DOHH2 (cell line): ENCODE measurements around the gene OR12D2.
"Not testable (repeated sequence)": the region's sequence is repeated elsewhere in the genome, so short reads cannot be mapped to it uniquely, and the experiment has no call there.

Experiments
- H3F3A ChIP-seq: fragments of 200-600 bp; sonication (generic), shearing (Covaris generic); 2 replicates; pipeline ENCODE4 v1.6.0; 2016; ENCODE audit warnings: antibody characterized with exemption, mild to moderate bottlenecking; ENCODE audit not compliant: control insufficient read depth, insufficient read depth
- H3K27ac ChIP-seq: fragments of 200-600 bp; sonication (generic); 2 replicates; pipeline ENCODE4 v1.5.1; 2014; ENCODE audit warnings: low read depth, mild to moderate bottlenecking, low read length, moderate library complexity
- H3K27me3 ChIP-seq: fragments of 200-600 bp; sonication (generic); 2 replicates; pipeline ENCODE4 v1.6.1; 2014; ENCODE audit warnings: mild to moderate bottlenecking, low read length, mixed read lengths; ENCODE audit not compliant: control insufficient read depth
- H3K36me3 ChIP-seq: fragments of 200-600 bp; sonication (generic); 2 replicates; pipeline ENCODE4 v1.6.1; 2014; ENCODE audit warnings: mild to moderate bottlenecking, low read length, moderate library complexity, mixed read lengths; ENCODE audit not compliant: control insufficient read depth
- H3K4me1 ChIP-seq: fragments of 200-600 bp; sonication (generic); 2 replicates; pipeline ENCODE4 v1.6.1; 2014; ENCODE audit warnings: mild to moderate bottlenecking, low read length, mixed read lengths; ENCODE audit not compliant: control insufficient read depth
- H3K4me2 ChIP-seq: fragments of 200-600 bp; sonication (generic); 2 replicates; pipeline ENCODE4 v1.6.0; 2014; ENCODE audit warnings: mild to moderate bottlenecking, low read length, moderate library complexity
- H3K4me3 ChIP-seq: fragments of 200-600 bp; sonication (generic); 2 replicates; pipeline ENCODE4 v1.5.1; 2014; ENCODE audit warnings: mild to moderate bottlenecking, low read length, mixed read lengths
- H3K79me2 ChIP-seq: fragments of 200-600 bp; sonication (generic); 2 replicates; pipeline ENCODE4 v1.6.1; 2014; ENCODE audit warnings: mild to moderate bottlenecking, low read length, mixed read lengths; ENCODE audit not compliant: control insufficient read depth
- H3K9me2 ChIP-seq: fragments of 200-600 bp; sonication (generic); replicated peaks from 2 replicates; pipeline ENCODE4 v1.6.1; 2014; ENCODE audit warnings: mild to moderate bottlenecking, low read length, mixed read lengths; ENCODE audit not compliant: control insufficient read depth
- H3K9me3 ChIP-seq: fragments of 200-600 bp; sonication (generic); 2 replicates; pipeline ENCODE4 v1.6.1; 2014; ENCODE audit warnings: antibody characterized with exemption, low read length, mixed read lengths; ENCODE audit not compliant: control insufficient read depth, insufficient read depth
- H4K20me1 ChIP-seq: fragments of 200-600 bp; sonication (generic); 2 replicates; pipeline ENCODE4 v1.6.0; 2014; ENCODE audit warnings: low read depth, mild to moderate bottlenecking, antibody characterized with exemption, low read length, moderate library complexity; ENCODE audit not compliant: control insufficient read depth, insufficient read depth
- CTCF ChIP-seq: fragments of 200-600 bp; sonication (generic); IDR thresholded peaks from one replicate; pipeline ENCODE4 v1.5.1; 2014; ENCODE audit warnings: antibody characterized with exemption, mild to moderate bottlenecking, low read depth, low read length; ENCODE audit not compliant: poor library complexity, severe bottlenecking
- EZH2phosphoT487 ChIP-seq: fragments of 200-600 bp; sonication (generic); IDR thresholded peaks from 2 replicates; pipeline ENCODE4 v1.6.1; 2017; ENCODE audit warnings: borderline replicate concordance, mild to moderate bottlenecking, antibody characterized with exemption, low read length, moderate library complexity, mixed read lengths

The OR12D2 gene

GRCh38 chr6:29395331-29395730 lies at the start of gene OR12D2:
Gene OR12D2, plus strand, starts transcription at chr6:29395631. Its CDS starts 1,069 bp downstream, at chr6:29396700.
- no peaks in the 10 kb centered on the region for H3K36me3 ChIP-seq
- no peak within 1 kb of the TSS for H3K4me2 ChIP-seq
- no peak for TF ChIP-seq CTCF
- no peak for TF ChIP-seq EZH2phosphoT487

GRCh38 chr6:29349348-29349747 lies 46.1 kb upstream of the OR12D2 start:
- H3K9me3 ChIP-seq, H4K20me1 ChIP-seq, H3K27me3 ChIP-seq, H3K79me2 ChIP-seq, H3K36me3 ChIP-seq, H3K4me1 ChIP-seq, H3F3A ChIP-seq, H3K4me3 ChIP-seq, H3K27ac ChIP-seq, H3K9me2 ChIP-seq, H3K4me2 ChIP-seq: not testable (repeated sequence)

More at GRCh38 chr6:29395331-29395730, at the start of gene OR12D2:
- Histone ChIP-seq H4K20me1 (no peaks in the 10 kb centered on the region), H3K4me1 (no peaks in the 10 kb centered on the region), H3K27me3 (no peaks in the 10 kb centered on the region), H3K79me2 (no peaks in the 10 kb centered on the region), H3F3A (no peaks in the 10 kb centered on the region), H3K9me2 (no peaks in the 10 kb centered on the region), H3K4me3 (no peak within 1 kb of the TSS), H3K9me3 (no peaks in the 10 kb centered on the region), H3K27ac (no peak within 1 kb of the TSS)

GRCh38 chr6:29354980-29355379 lies 40.5 kb upstream of the OR12D2 start:
- H3K9me3 ChIP-seq: no peaks in the 10 kb centered on the region
- no peaks in the 10 kb centered on the region for H3K4me1 ChIP-seq
- TF ChIP-seq CTCF (no peak), EZH2phosphoT487 (no peak)
- H3K4me3 ChIP-seq: no peak overlapping the region
- H3K4me2 ChIP-seq: no peak overlapping the region
- H3K79me2 ChIP-seq: no peaks in the 10 kb centered on the region
- no peak overlapping the region for H3K27ac ChIP-seq
- no peaks in the 10 kb centered on the region for H3K27me3 ChIP-seq
- H3F3A ChIP-seq: no peaks in the 10 kb centered on the region
- H3K36me3 ChIP-seq: no peaks in the 10 kb centered on the region
- no peaks in the 10 kb centered on the region for H4K20me1 ChIP-seq
- no peaks in the 10 kb centered on the region for H3K9me2 ChIP-seq

GRCh38 chr6:29355603-29356002 lies 39.8 kb upstream of the OR12D2 start:
- Histone ChIP-seq H3K9me2 (no peaks in the 10 kb centered on the region), H4K20me1 (no peaks in the 10 kb centered on the region)
- TF ChIP-seq EZH2phosphoT487: no peak
- TF ChIP-seq CTCF: no peak

More at GRCh38 chr6:29355603-29356002, 39.8 kb upstream of the OR12D2 start:
- H3K36me3 ChIP-seq: no peaks in the 10 kb centered on the region
- H3K4me1 ChIP-seq: no peaks in the 10 kb centered on the region
- no peak overlapping the region for H3K4me2 ChIP-seq
- H3K4me3 ChIP-seq: no peak overlapping the region
- H3K27ac ChIP-seq: no peak overlapping the region
- no peaks in the 10 kb centered on the region for H3K79me2 ChIP-seq
- H3K9me3 ChIP-seq: no peaks in the 10 kb centered on the region
- H3F3A ChIP-seq: no peaks in the 10 kb centered on the region
- H3K27me3 ChIP-seq: no peaks in the 10 kb centered on the region
